SKM-1 treated with dmso at 0.1 percent for 144 hours (cell line): ENCODE results near the gene PPARGC1A.

Experiments
- DNase-seq: peaks from one replicate; lab custom pipeline; 2025; ENCODE audit not compliant: unreplicated experiment; lab: John Stamatoyannopoulos, UW

PPARGC1A gene

GRCh38 chr4:23774909-23775308 lies 114.9 kb downstream of the PPARGC1A start:
- DNase-seq: no peak

GRCh38 chr4:23773884-23774636 lies 115.8 kb downstream of the PPARGC1A start:
- DNase-seq: no peak

- no peak for DNase-seq
Measured at GRCh38 chr4:23770011-23770410, 119.8 kb downstream of the PPARGC1A start.

- DNase-seq: no peak
Measured at GRCh38 chr4:23769406-23769805, 120.4 kb downstream of the PPARGC1A start.

GRCh38 chr4:23768541-23768940 lies 121.3 kb downstream of the PPARGC1A start:
- no peak for DNase-seq

- DNase-seq: no peak
Measured at GRCh38 chr4:23766344-23766743, 123.5 kb downstream of the PPARGC1A start.

GRCh38 chr4:23763559-23763958 lies 126.3 kb downstream of the PPARGC1A start:
- DNase-seq: no peak

GRCh38 chr4:23762551-23762950 lies 127.3 kb downstream of the PPARGC1A start:
- no peak for DNase-seq

GRCh38 chr4:23759066-23759465 lies 130.8 kb downstream of the PPARGC1A start:
- DNase-seq: no peak

- no peak for DNase-seq
Measured at GRCh38 chr4:23754688-23755087, 135.2 kb downstream of the PPARGC1A start.

- no peak for DNase-seq
Measured at GRCh38 chr4:23750125-23750524, 139.7 kb downstream of the PPARGC1A start.

- DNase-seq: no peak
Measured at GRCh38 chr4:23747281-23747735, 142.5 kb downstream of the PPARGC1A start.

- no peak for DNase-seq
Measured at GRCh38 chr4:23746672-23747071, 143.2 kb downstream of the PPARGC1A start.

GRCh38 chr4:23746027-23746426 lies 143.8 kb downstream of the PPARGC1A start:
- DNase-seq: no peak

GRCh38 chr4:23745377-23745776 lies 144.5 kb downstream of the PPARGC1A start:
- DNase-seq: no peak
